Duodenal mucosa (tissue), 2 donors: Measurements from ENCODE around the gene GNAT2.

Experiments
- H3K27ac ChIP-seq: one replicate; pipeline ENCODE4 v1.7.0; 2013; ENCODE audit warnings: low read depth, low read length
- H3K27me3 ChIP-seq, 2 donors: one replicate each; pipeline ENCODE4 v1.7.0; 2013; ENCODE audit warnings: low read length in 2 of 2, control low read depth in 1 of 2; ENCODE audit not compliant: insufficient read depth in 2 of 2, control insufficient read depth in 1 of 2
- H3K36me3 ChIP-seq, 2 donors: one replicate each; pipeline ENCODE4 v1.7.0; 2013; ENCODE audit warnings: low read length in 2 of 2, control low read depth in 1 of 2; ENCODE audit not compliant: insufficient read depth in 2 of 2, control insufficient read depth in 1 of 2
- H3K4me1 ChIP-seq, 2 donors: one replicate each; pipeline ENCODE4 v1.7.0; 2013; ENCODE audit warnings: low read length in 2 of 2, control low read depth in 1 of 2; ENCODE audit not compliant: insufficient read depth in 2 of 2, control insufficient read depth in 1 of 2
- H3K4me3 ChIP-seq, 2 donors: one replicate each; pipeline ENCODE4 v1.7.0; 2013; ENCODE audit warnings: low read length in 2 of 2, low read depth in 1 of 2
- H3K9ac ChIP-seq, 2 donors: one replicate each; pipeline ENCODE4 v1.7.0; 2013; ENCODE audit warnings: low read length in 2 of 2, low read depth in 1 of 2
- H3K9me3 ChIP-seq, 2 donors: one replicate each; pipeline ENCODE4 v1.7.0; 2013; ENCODE audit warnings: low read length in 2 of 2, control low read depth in 1 of 2; ENCODE audit not compliant: control insufficient read depth in 1 of 2

The GNAT2 gene

GRCh38 chr1:109634771-109635750 lies 15.6 kb upstream of the GNAT2 start:
- Histone ChIP-seq H3K36me3 (peaks cover 16 to 18% of the 10 kb centered on the region in 2 donors), H3K4me1 (peaks cover 52 to 60% of the 10 kb centered on the region in 2 donors), H3K9ac (no peak overlapping the region), H3K9me3 (no peaks in the 10 kb centered on the region), H3K27me3 (no peaks in the 10 kb centered on the region), H3K27ac (no peak overlapping the region), H3K4me3 (no peak overlapping the region)

GRCh38 chr1:109634292-109634691 lies 14.9 kb upstream of the GNAT2 start:
- H3K27me3 ChIP-seq: no peaks in the 10 kb centered on the region
- no peaks in the 10 kb centered on the region for H3K9me3 ChIP-seq
- peaks cover 22 to 25% of the 10 kb centered on the region in 2 donors for H3K36me3 ChIP-seq
- no peak overlapping the region for H3K9ac ChIP-seq
- H3K27ac ChIP-seq: no peak overlapping the region
- no peak overlapping the region for H3K4me3 ChIP-seq
- H3K4me1 ChIP-seq: peaks cover 45 to 52% of the 10 kb centered on the region in 2 donors

- Histone ChIP-seq H3K27ac (no peak overlapping the region), H3K4me1 (peaks cover 37 to 45% of the 10 kb centered on the region in 2 donors), H3K27me3 (no peaks in the 10 kb centered on the region), H3K36me3 (peaks cover 28 to 40% of the 10 kb centered on the region in 2 donors), H3K9ac (no peak overlapping the region), H3K9me3 (no peaks in the 10 kb centered on the region), H3K4me3 (peak overlapping the region in 1 of 2 donors; percentile 7)
Measured at GRCh38 chr1:109632671-109633346, 13.4 kb upstream of the GNAT2 start.

- Histone ChIP-seq H3K9me3 (no peaks in the 10 kb centered on the region), H3K36me3 (peaks cover 37 to 50% of the 10 kb centered on the region in 2 donors), H3K4me1 (peaks cover 34 to 43% of the 10 kb centered on the region in 2 donors), H3K27ac (no peak overlapping the region), H3K9ac (no peak overlapping the region), H3K4me3 (peak overlapping the region in 1 of 2 donors; percentile 7), H3K27me3 (no peaks in the 10 kb centered on the region)
Measured at GRCh38 chr1:109631513-109632505, 12.4 kb upstream of the GNAT2 start.

- H3K27ac ChIP-seq: no peak overlapping the region
- H3K9me3 ChIP-seq: no peaks in the 10 kb centered on the region
- peaks cover 40 to 58% of the 10 kb centered on the region in 2 donors for H3K36me3 ChIP-seq
- no peak overlapping the region for H3K9ac ChIP-seq
- peaks cover 28 to 35% of the 10 kb centered on the region in 2 donors for H3K4me1 ChIP-seq
- H3K27me3 ChIP-seq: no peaks in the 10 kb centered on the region
- no peak overlapping the region for H3K4me3 ChIP-seq
Measured at GRCh38 chr1:109630898-109631512, 11.6 kb upstream of the GNAT2 start.

GRCh38 chr1:109630081-109630897 lies 10.9 kb upstream of the GNAT2 start:
- no peaks in the 10 kb centered on the region for H3K9me3 ChIP-seq
- H3K36me3 ChIP-seq: peaks cover 40 to 65% of the 10 kb centered on the region in 2 donors
- H3K4me1 ChIP-seq: peaks cover 22 to 28% of the 10 kb centered on the region in 2 donors
- no peaks in the 10 kb centered on the region for H3K27me3 ChIP-seq
- H3K4me3 ChIP-seq: no peak overlapping the region
- H3K9ac ChIP-seq: no peak overlapping the region
- H3K27ac ChIP-seq: no peak overlapping the region

- H3K4me3 ChIP-seq: no peak overlapping the region
- no peaks in the 10 kb centered on the region for H3K27me3 ChIP-seq
- no peak overlapping the region for H3K9ac ChIP-seq
- peaks cover 40 to 67% of the 10 kb centered on the region in 2 donors for H3K36me3 ChIP-seq
- H3K4me1 ChIP-seq: peaks cover 16 to 20% of the 10 kb centered on the region in 2 donors
- no peak overlapping the region for H3K27ac ChIP-seq
- no peaks in the 10 kb centered on the region for H3K9me3 ChIP-seq
Measured at GRCh38 chr1:109629372-109630030, 10.1 kb upstream of the GNAT2 start.

GRCh38 chr1:109628540-109629321 lies 9.3 kb upstream of the GNAT2 start:
- no peaks in the 10 kb centered on the region for H3K9me3 ChIP-seq
- no peak overlapping the region for H3K27ac ChIP-seq
- H3K27me3 ChIP-seq: no peaks in the 10 kb centered on the region
- peaks cover 40 to 67% of the 10 kb centered on the region in 2 donors for H3K36me3 ChIP-seq
- H3K4me1 ChIP-seq: peaks cover 20% of the 10 kb centered on the region in 2 donors
- H3K4me3 ChIP-seq: no peak overlapping the region
- H3K9ac ChIP-seq: no peak overlapping the region
